GM12873 (cell line): Measurements from ENCODE around the gene IER5L.

Experiments used
- CTCF ChIP-seq: IDR thresholded peaks from 2 replicates; pipeline ENCODE4 v1.5.1; 2012; ENCODE audit warnings: low read depth, mild to moderate bottlenecking, moderate library complexity, low read length, control low read depth; ENCODE audit not compliant: insufficient read depth; ENCODE audit errors: missing control alignments

IER5L gene

GRCh38 chr9:129128689-129129088 is 49.4 kb downstream of the IER5L start:
- TF ChIP-seq CTCF, result no peak

- no peak for TF ChIP-seq CTCF
Observed at GRCh38 chr9:129126749-129127618, 51.1 kb downstream of the IER5L start.
